Stimulated activated CD8-positive, alpha-beta memory T cell treated with anti-CD3 and anti-CD28 coated beads, Interleukin-12 subunit alpha, Interleukin-12 subunit beta, amount 100 ng/mL, for 1 hour (primary cell): ENCODE measurements around the gene EIF4A2.

Experiments used
- DNase-seq: peaks from one replicate; pipeline ENCODE4 v3.0.0-alpha.2; 2020; ENCODE audit warnings: low read depth

Gene EIF4A2

GRCh38 chr3:186783058-186783730 is at the start of gene EIF4A2:
Gene EIF4A2 (plus strand): TSS chr3:186783577. CDS start chr3:186783611, 34 bp downstream.
- DNase-seq, result peak; percentile 87

- DNase-seq, result no peak
These were observed 40.6 kb upstream of the EIF4A2 start for GRCh38 chr3:186742618-186743380.

GRCh38 chr3:186743666-186744065 is 39.7 kb upstream of the EIF4A2 start:
- no peak for DNase-seq

- no peak for DNase-seq
These were observed 37.4 kb upstream of the EIF4A2 start for GRCh38 chr3:186746008-186746407.

- DNase-seq, result no peak
These were observed 33.1 kb upstream of the EIF4A2 start for GRCh38 chr3:186750316-186750715.

- DNase-seq, result no peak
These were observed 31.9 kb upstream of the EIF4A2 start for GRCh38 chr3:186751480-186751879.

- no peak for DNase-seq
These were observed 29.4 kb upstream of the EIF4A2 start for GRCh38 chr3:186754006-186754405.

- DNase-seq, result no peak
These were observed 28.5 kb upstream of the EIF4A2 start for GRCh38 chr3:186754871-186755270.

GRCh38 chr3:186757214-186757613 is 26.2 kb upstream of the EIF4A2 start:
- no peak for DNase-seq

- DNase-seq, result no peak
These were observed 25.6 kb upstream of the EIF4A2 start for GRCh38 chr3:186757686-186758220.

GRCh38 chr3:186759231-186759930 is 24.0 kb upstream of the EIF4A2 start:
- DNase-seq, result no peak

GRCh38 chr3:186760141-186760833 is 23.1 kb upstream of the EIF4A2 start:
- no peak for DNase-seq

- DNase-seq, result no peak
These were observed 22.4 kb upstream of the EIF4A2 start for GRCh38 chr3:186760897-186761447.

GRCh38 chr3:186772281-186772694 is 11.1 kb upstream of the EIF4A2 start:
- DNase-seq, result no peak

GRCh38 chr3:186772701-186773417 is 10.5 kb upstream of the EIF4A2 start:
- DNase-seq, result peak; percentile 45

- no peak for DNase-seq
These were observed 7.4 kb upstream of the EIF4A2 start for GRCh38 chr3:186775999-186776398.

- no peak for DNase-seq
These were observed 4.2 kb upstream of the EIF4A2 start for GRCh38 chr3:186779204-186779603.

GRCh38 chr3:186782542-186783057 is 777 bp upstream of the EIF4A2 start:
- no peak for DNase-seq

- peak; percentile 64 for DNase-seq
These were observed 546 bp downstream of the EIF4A2 start for GRCh38 chr3:186783731-186784515.
